ENCODE results near the gene RIMS4.

DNA sequence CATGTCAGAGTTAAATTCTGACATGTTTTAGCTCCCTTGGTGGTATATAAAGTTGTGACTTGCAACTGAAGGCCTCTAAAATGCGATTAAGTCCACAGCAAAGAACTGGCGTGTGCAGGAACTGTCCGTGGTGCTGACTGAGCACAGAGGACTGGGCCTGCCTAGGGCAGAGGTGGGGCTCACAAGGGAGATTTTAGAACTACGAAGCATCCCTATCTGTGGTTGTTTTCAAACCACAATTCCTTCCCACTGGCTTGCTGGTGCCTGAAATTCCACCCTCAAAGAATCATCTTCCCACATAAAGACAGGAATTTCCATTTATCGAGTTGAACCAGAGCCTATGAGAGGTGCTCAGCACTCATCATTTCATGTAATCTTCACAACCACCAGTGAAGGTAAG, 30.1 kb downstream of the RIMS4 start:
- TF ChIP-seq CTCF (IDR thresholded peaks at IDR 0.05; ENCODE audit: borderline replicate concordance, extremely low read depth, low read length, poor library complexity, severe bottlenecking) (no peak), EZH2 (IDR thresholded peaks at IDR 0.05; ENCODE audit: borderline replicate concordance, low read depth, low read length, severe bottlenecking) (no peak)

Measured in DND-41 (cell line).